CD1c-positive myeloid dendritic cell (primary cell): ENCODE results near the gene SEMA4A.

Experiments used
- DNase-seq: peaks from one replicate; pipeline ENCODE4 v3.0.0-alpha.2; 2016; ENCODE audit errors: extremely low spot score

Gene SEMA4A

GRCh38 chr1:156135930-156136871, 17.2 kb upstream of the SEMA4A start:
- DNase-seq = no peak

GRCh38 chr1:156136970-156137483, 16.4 kb upstream of the SEMA4A start:
- DNase-seq = no peak

GRCh38 chr1:156138458-156138867, 14.9 kb upstream of the SEMA4A start:
- DNase-seq = no peak

GRCh38 chr1:156140879-156141707, 12.3 kb upstream of the SEMA4A start:
- no peak for DNase-seq

- DNase-seq = no peak
These were observed 9.5 kb upstream of the SEMA4A start for GRCh38 chr1:156143765-156144489.

GRCh38 chr1:156144742-156145141, 8.6 kb upstream of the SEMA4A start:
- DNase-seq = no peak

GRCh38 chr1:156145650-156146019, 7.8 kb upstream of the SEMA4A start:
- no peak for DNase-seq

- DNase-seq = peak; percentile 87
These were observed 7.2 kb upstream of the SEMA4A start for GRCh38 chr1:156146020-156146768.

- peak; percentile 44 for DNase-seq
These were observed 6.5 kb upstream of the SEMA4A start for GRCh38 chr1:156146769-156147405.

- DNase-seq = peak; percentile 87
These were observed 5.2 kb upstream of the SEMA4A start for GRCh38 chr1:156148216-156148615.

- no peak for DNase-seq
These were observed 3.7 kb upstream of the SEMA4A start for GRCh38 chr1:156149374-156150332.

- peak; percentile 87 for DNase-seq
These were observed 2.9 kb upstream of the SEMA4A start for GRCh38 chr1:156150333-156151011.

GRCh38 chr1:156151093-156151688, 2.2 kb upstream of the SEMA4A start:
- DNase-seq = peak; percentile 94

GRCh38 chr1:156152628-156153027, 757 bp upstream of the SEMA4A start:
- no peak for DNase-seq

GRCh38 chr1:156154317-156154749, 948 bp downstream of the SEMA4A start:
- DNase-seq = peak; percentile 91

- DNase-seq = peak; percentile 68
These were observed 2.5 kb downstream of the SEMA4A start for GRCh38 chr1:156155756-156156510.

- no peak for DNase-seq
These were observed 4.1 kb downstream of the SEMA4A start for GRCh38 chr1:156157506-156157905.

- no peak for DNase-seq
These were observed 4.6 kb downstream of the SEMA4A start for GRCh38 chr1:156157966-156158365.
